ENCODE measurements around the gene FADS1. TPM values are rescaled to one million over a fixed set of nuclear protein-coding genes. Genes with fewer than 3 reads are reported as not detected.

FADS1 gene
- total RNA-seq, 2 donors from 2014 or later: 39.0 to 52.9 TPM

Other genes starting within 250 kb of the FADS1 start
- gene SYT7, start 235.9 kb downstream of the FADS1 start, total RNA-seq: 1 to 10 TPM in 1 of 2 donors, not detected in 1; 2.6 TPM
- 1 to 10 TPM; 1.2 to 1.4 TPM for gene DAGLA, start 136.6 kb downstream of the FADS1 start, total RNA-seq
- gene MYRF, start 64.4 kb downstream of the FADS1 start, total RNA-seq: 1 to 10 TPM in 1 of 2 donors, not detected in 1; 5.1 TPM
- gene TMEM258, start 24.4 kb downstream of the FADS1 start, total RNA-seq: 10 to 100 TPM; 17.3 to 63.6 TPM
- gene FEN1, start 24.1 kb downstream of the FADS1 start, total RNA-seq: 1 to 10 TPM; 4.5 to 5.4 TPM
- gene FADS2, start 11.3 kb upstream of the FADS1 start, total RNA-seq: 100 to 1,000 TPM in 1 of 2 donors, 10 to 100 TPM in 1; 89.2 to 234 TPM
- gene FADS3, start 74.5 kb upstream of the FADS1 start, total RNA-seq: 100 to 1,000 TPM; 368 to 393 TPM
- gene RAB3IL1, start 100.6 kb upstream of the FADS1 start, total RNA-seq: 10 to 100 TPM; 20.8 to 45.4 TPM
- 1 to 10 TPM; 4.7 to 8.0 TPM for gene BEST1, start 133.3 kb upstream of the FADS1 start, total RNA-seq
- 1,000 to 10,000 TPM; 1,820 to 2,025 TPM for gene FTH1, start 150.6 kb upstream of the FADS1 start, total RNA-seq

Measured in thoracic aorta (tissue), 2 donors.